Tibial nerve (tissue), 4 donors: ENCODE results near the gene FNTB. TPM values are rescaled to one million over a fixed set of nuclear protein-coding genes. Genes with fewer than 3 reads are reported as not detected.

Source experiments
- DNase-seq, 2 donors: peaks; one replicate each; pipeline ENCODE4 v3.0.0-alpha.2; 2019; ENCODE audit warnings: low spot score in 2 of 2
- H3K27ac ChIP-seq, 4 donors: fragments of 200-600 bp; sonication (generic) in 3 of 4; one replicate each; pipeline ENCODE4 v1.5.1; 2017 to 2019; ENCODE audit warnings: mild to moderate bottlenecking in 1 of 4
- H3K27me3 ChIP-seq, 2 donors: fragments of 200-600 bp; sonication (generic) in 1 of 2; one replicate each; pipeline versions ENCODE4 v1.5.1 to v1.6.0; 2017 to 2019
- H3K36me3 ChIP-seq, 3 donors: fragments of 200-600 bp; sonication (generic); one replicate each; pipeline ENCODE4 v1.5.1; 2018 to 2019
- H3K4me1 ChIP-seq, 4 donors: fragments of 200-600 bp; sonication (generic) in 3 of 4; one replicate each; pipeline ENCODE4 v1.5.1; 2017 to 2019
- H3K4me3 ChIP-seq, 4 donors: fragments of 200-600 bp; sonication (generic) in 3 of 4; one replicate each; pipeline ENCODE4 v1.5.1; 2017 to 2019; ENCODE audit warnings: mild to moderate bottlenecking in 1 of 4, moderate library complexity in 1 of 4
- H3K9me3 ChIP-seq, 4 donors: fragments of 200-600 bp; sonication (generic) in 3 of 4; one replicate each; pipeline ENCODE4 v1.5.1; 2017 to 2019
- EP300 ChIP-seq, 2 donors: sonication (generic); formaldehyde crosslinking; IDR thresholded peaks; one replicate each; pipeline ENCODE4 v1.6.1; 2017; ENCODE audit warnings: antibody characterized with exemption in 2 of 2, mild to moderate bottlenecking in 1 of 2
- POLR2A ChIP-seq, 2 donors: fragments of 450-650 bp; IDR thresholded peaks; one replicate each; pipeline ENCODE4 v1.6.1; 2017; ENCODE audit warnings: antibody characterized with exemption in 2 of 2, mild to moderate bottlenecking in 2 of 2, moderate library complexity in 2 of 2
- WGBS, 2 donors: methylation state at CpG; one replicate each; pipeline ENCODE4 v1.1.5; 2018; 5-methylcytosine and 5-hydroxymethylcytosine counted together
- total RNA-seq, 4 donors: library from RNA; depleted of rRNA; stranded (reverse); fragments of >200 nt; gene quantifications; one replicate each; pipeline ENCODE4 v1.1.0, GENCODE V29; 2016
- TF ChIP-seq, protein P1 (sequence below), 5 experiments: fragments of 200-600 bp in 3 of 5; fragments of 450-650 bp in 2 of 5; sonication (generic) in 3 of 5; IDR thresholded peaks; one replicate each; pipeline ENCODE4 v1.5.1; 2016 to 2019; ENCODE audit warnings: antibody characterized with exemption in 5 of 5, mild to moderate bottlenecking in 3 of 5, moderate library complexity in 2 of 5

The FNTB gene
- total RNA-seq, 4 donors from 2014 or later, result 21.0 to 34.5 (median 31.0) TPM

DNA sequence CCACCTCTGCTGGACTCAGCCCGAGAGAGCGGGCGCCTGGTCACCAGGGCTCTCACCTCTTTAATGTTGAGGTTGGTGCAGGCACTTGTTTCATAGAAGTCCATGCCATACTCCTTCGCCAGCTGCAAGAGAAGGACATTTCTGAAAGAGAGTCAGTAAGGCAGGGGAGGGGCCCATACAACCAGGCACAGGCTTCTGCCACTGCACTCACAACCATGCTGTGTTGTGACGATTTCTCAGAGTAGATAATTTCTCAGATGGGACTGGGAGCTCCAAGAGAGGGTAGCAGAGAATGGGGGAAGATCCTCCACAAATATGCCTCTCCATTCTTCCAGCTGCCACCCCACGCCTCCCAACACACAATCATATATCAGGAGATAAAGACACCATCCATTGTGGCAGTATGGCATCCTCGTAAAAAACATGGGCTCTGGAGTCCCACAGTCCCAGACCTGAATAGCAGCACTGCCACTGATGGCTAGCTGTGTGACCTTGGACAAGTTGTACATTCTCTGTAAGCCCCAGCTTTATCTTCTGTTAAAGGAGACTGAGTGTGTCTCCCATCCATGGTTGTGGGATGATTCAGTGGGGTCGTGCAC, 38.0 kb upstream of the FNTB start:
- DNase-seq, result no peak
- peaks cover 0 to 72% (median 0%) of the 10 kb centered on the region in 3 donors for H3K36me3 ChIP-seq
- no peak overlapping the region for H3K27ac ChIP-seq
- H3K9me3 ChIP-seq, result no peaks in the 10 kb centered on the region
- WGBS, 2 donors, result 91 to 95% methylated on average over 8 of the region's 8 CpGs
- H3K4me3 ChIP-seq, result no peak overlapping the region
- no peaks in the 10 kb centered on the region for H3K27me3 ChIP-seq
- TF ChIP-seq, protein P1, sequence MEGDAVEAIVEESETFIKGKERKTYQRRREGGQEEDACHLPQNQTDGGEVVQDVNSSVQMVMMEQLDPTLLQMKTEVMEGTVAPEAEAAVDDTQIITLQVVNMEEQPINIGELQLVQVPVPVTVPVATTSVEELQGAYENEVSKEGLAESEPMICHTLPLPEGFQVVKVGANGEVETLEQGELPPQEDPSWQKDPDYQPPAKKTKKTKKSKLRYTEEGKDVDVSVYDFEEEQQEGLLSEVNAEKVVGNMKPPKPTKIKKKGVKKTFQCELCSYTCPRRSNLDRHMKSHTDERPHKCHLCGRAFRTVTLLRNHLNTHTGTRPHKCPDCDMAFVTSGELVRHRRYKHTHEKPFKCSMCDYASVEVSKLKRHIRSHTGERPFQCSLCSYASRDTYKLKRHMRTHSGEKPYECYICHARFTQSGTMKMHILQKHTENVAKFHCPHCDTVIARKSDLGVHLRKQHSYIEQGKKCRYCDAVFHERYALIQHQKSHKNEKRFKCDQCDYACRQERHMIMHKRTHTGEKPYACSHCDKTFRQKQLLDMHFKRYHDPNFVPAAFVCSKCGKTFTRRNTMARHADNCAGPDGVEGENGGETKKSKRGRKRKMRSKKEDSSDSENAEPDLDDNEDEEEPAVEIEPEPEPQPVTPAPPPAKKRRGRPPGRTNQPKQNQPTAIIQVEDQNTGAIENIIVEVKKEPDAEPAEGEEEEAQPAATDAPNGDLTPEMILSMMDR (IDR thresholded peaks at IDR 0.05), result no peak
- TF ChIP-seq EP300 (IDR thresholded peaks at IDR 0.05) (no peak), POLR2A (IDR thresholded peaks at IDR 0.05) (no peak)
- H3K4me1 ChIP-seq, result no peaks in the 10 kb centered on the region

DNA sequence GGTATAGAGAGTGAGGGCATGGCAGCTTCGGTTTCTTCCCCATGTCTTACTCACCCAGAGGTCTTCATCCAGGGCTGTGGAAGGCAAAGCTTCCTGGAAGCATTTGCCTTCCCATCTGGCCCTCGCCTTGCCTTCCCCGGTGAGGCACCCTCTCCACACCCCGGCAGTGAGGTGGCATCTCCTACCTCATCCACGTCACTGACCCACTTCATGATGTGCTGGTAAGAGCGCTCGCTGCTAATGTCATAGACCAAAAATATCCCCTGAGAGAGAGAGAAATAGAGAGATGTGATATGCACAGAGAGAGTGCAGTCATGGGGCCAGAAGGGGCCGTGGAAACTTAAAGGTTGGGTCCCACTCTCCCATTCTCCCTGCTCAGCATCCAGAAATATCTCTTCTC, 35.8 kb upstream of the FNTB start:
- TF ChIP-seq, protein P1 (IDR thresholded peaks at IDR 0.05), result no peak
- TF ChIP-seq POLR2A (IDR thresholded peaks at IDR 0.05) (no peak), EP300 (IDR thresholded peaks at IDR 0.05) (no peak)
- 93 to 96% methylated on average over 8 of the region's 8 CpGs for WGBS, 2 donors

DNA sequence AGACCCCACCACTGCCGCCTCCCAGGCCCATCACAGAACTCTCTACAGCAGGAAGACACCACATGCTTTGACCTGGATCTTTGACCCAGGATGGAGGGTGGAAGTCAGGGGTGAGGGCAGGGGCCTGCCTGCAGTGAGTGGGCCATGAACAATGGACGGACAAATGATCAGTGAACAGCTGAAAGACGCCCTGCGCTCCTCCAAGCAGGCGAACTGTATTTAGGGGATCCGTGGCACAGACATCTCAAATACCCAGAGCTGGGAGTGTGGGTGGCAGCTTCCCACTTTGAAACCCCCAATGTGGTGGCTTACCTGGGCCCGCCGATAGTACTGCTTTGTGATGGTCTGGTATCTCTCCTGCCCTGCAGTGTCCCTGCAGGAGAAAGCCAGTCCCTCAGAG, 35.4 kb upstream of the FNTB start:
- Histone ChIP-seq H3K27me3 (no peaks in the 10 kb centered on the region), H3K4me3 (no peak overlapping the region), H3K4me1 (no peaks in the 10 kb centered on the region), H3K36me3 (peaks cover 0 to 73% (median 0%) of the 10 kb centered on the region in 3 donors), H3K27ac (no peak overlapping the region), H3K9me3 (no peaks in the 10 kb centered on the region)
- DNase-seq, result no peak
- 89 to 91% methylated on average over 7 to 8 of the region's 8 CpGs for WGBS, 2 donors
- TF ChIP-seq, protein P1 (IDR thresholded peaks at IDR 0.05), result no peak
- no peak for TF ChIP-seq POLR2A (IDR thresholded peaks at IDR 0.05)
- no peak for TF ChIP-seq EP300 (IDR thresholded peaks at IDR 0.05)

More for the DNA sequence above, 35.8 kb upstream of the FNTB start:
- H3K4me3 ChIP-seq, result no peak overlapping the region
- H3K27ac ChIP-seq, result no peak overlapping the region
- H3K36me3 ChIP-seq, result peaks cover 0 to 77% (median 0%) of the 10 kb centered on the region in 3 donors
- no peaks in the 10 kb centered on the region for H3K9me3 ChIP-seq
- no peaks in the 10 kb centered on the region for H3K27me3 ChIP-seq
- DNase-seq, result no peak
- H3K4me1 ChIP-seq, result no peaks in the 10 kb centered on the region

DNA sequence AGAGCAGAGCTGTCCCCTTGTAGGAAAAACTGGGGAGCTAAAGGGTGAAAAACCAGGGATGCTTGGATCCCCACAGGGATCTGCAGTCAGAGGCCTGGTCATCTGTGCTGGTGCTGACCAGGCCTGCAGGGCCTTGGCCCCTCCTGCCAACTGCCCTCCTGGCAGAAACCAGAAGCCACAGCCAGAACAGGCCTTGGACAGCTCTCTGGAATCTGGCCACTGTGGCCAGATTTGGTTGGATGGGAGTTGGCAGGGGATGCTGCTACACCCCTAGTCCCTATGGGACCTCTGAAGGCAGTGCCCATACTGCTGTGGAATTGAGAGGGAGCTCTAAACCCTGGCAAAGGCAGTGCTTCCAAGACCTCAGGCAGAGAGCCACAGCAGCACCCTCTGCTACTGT, 35.0 kb upstream of the FNTB start:
- Histone ChIP-seq H3K36me3 (peaks cover 0 to 69% (median 0%) of the 10 kb centered on the region in 3 donors), H3K27me3 (no peaks in the 10 kb centered on the region), H3K9me3 (no peaks in the 10 kb centered on the region), H3K27ac (no peak overlapping the region), H3K4me1 (no peaks in the 10 kb centered on the region), H3K4me3 (no peak overlapping the region)
- DNase-seq, result no peak
- TF ChIP-seq, protein P1 (IDR thresholded peaks at IDR 0.05), result no peak
- no peak for TF ChIP-seq EP300 (IDR thresholded peaks at IDR 0.05)
- no peak for TF ChIP-seq POLR2A (IDR thresholded peaks at IDR 0.05)

DNA sequence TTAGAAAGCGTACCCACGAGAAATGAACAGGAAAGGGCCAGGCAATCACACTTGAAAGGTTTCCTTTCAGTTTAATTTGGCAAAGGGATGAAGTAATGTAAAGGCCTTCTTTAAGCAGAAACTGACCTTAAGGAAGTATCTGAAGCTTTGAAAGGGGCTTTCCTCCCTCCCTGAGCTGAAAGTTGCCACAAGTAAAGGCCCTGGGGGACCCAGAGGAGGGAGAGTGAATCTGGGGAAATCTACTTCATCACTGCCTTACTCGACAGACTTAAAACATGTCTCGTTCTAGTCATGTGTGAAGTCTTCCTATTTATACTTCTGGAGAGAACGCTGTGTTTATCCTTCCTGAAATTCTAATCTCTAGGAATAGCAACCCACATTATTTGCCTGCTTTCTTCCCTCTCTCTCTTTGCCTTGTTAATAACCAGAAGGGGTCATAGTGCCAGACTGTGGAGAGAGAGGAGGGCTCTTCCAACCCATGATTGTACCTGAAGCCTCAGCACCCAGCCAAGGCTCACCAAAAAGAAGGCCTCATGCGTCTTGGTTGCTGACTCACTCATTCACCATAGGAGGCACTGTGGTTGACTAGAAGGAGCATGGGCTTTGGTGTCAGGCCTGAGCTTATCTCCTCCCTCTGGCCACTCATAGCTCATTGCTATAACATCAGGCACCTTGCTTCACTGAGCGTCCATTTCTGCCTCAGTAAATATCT, 33.9 kb upstream of the FNTB start:
- peaks cover 0 to 70% (median 0%) of the 10 kb centered on the region in 3 donors for H3K36me3 ChIP-seq
- TF ChIP-seq, protein P1 (IDR thresholded peaks at IDR 0.05), result no peak
- TF ChIP-seq POLR2A (IDR thresholded peaks at IDR 0.05), result no peak
- no peak for TF ChIP-seq EP300 (IDR thresholded peaks at IDR 0.05)
- 77 to 80% methylated on average over 7 of the region's 7 CpGs for WGBS, 2 donors
- no peaks in the 10 kb centered on the region for H3K9me3 ChIP-seq
- H3K27ac ChIP-seq, result no peak overlapping the region
- no peak for DNase-seq
- H3K27me3 ChIP-seq, result no peaks in the 10 kb centered on the region
- no peaks in the 10 kb centered on the region for H3K4me1 ChIP-seq
- no peak overlapping the region for H3K4me3 ChIP-seq
